T follicular helper cell (primary cell): ENCODE data around the gene MOB2.

Source experiments
- DNase-seq: peaks from one replicate; pipeline ENCODE4 v3.0.0-alpha.2; 2020; ENCODE audit warnings: low read depth

Gene MOB2

GRCh38 chr11:1484695-1485503, 1.7 kb downstream of the MOB2 start:
- no peak for DNase-seq

GRCh38 chr11:1484061-1484671, 2.4 kb downstream of the MOB2 start:
- no peak for DNase-seq

GRCh38 chr11:1483445-1483961, 3.1 kb downstream of the MOB2 start:
- no peak for DNase-seq

GRCh38 chr11:1482581-1483444, 3.8 kb downstream of the MOB2 start:
- DNase-seq, result no peak

- no peak for DNase-seq
These were observed 4.6 kb downstream of the MOB2 start for GRCh38 chr11:1481861-1482441.

- no peak for DNase-seq
These were observed 5.1 kb downstream of the MOB2 start for GRCh38 chr11:1481483-1481825.

GRCh38 chr11:1480555-1481482, 5.8 kb downstream of the MOB2 start:
- no peak for DNase-seq

GRCh38 chr11:1480191-1480554, 6.4 kb downstream of the MOB2 start:
- no peak for DNase-seq

GRCh38 chr11:1479678-1480118, 6.9 kb downstream of the MOB2 start:
- no peak for DNase-seq

GRCh38 chr11:1479006-1479677, 7.4 kb downstream of the MOB2 start:
- DNase-seq, result no peak

GRCh38 chr11:1478544-1478943, 8.0 kb downstream of the MOB2 start:
- DNase-seq, result no peak

GRCh38 chr11:1478011-1478410, 8.6 kb downstream of the MOB2 start:
- DNase-seq, result no peak

GRCh38 chr11:1476940-1477736, 9.4 kb downstream of the MOB2 start:
- DNase-seq, result no peak

- DNase-seq, result no peak
These were observed 10.7 kb downstream of the MOB2 start for GRCh38 chr11:1475841-1476240.

GRCh38 chr11:1473786-1474185, 12.8 kb downstream of the MOB2 start:
- DNase-seq, result no peak

GRCh38 chr11:1473011-1473628, 13.5 kb downstream of the MOB2 start:
- DNase-seq, result no peak

- no peak for DNase-seq
These were observed 14.2 kb downstream of the MOB2 start for GRCh38 chr11:1472180-1473005.

GRCh38 chr11:1471736-1472135, 14.8 kb downstream of the MOB2 start:
- DNase-seq, result no peak
